RCC 7860 (cell line): ENCODE measurements around the gene GRID1.
A peak's percentile ranks its signal among the peaks of the same experiment; 100 is the strongest.

ENCODE experiments used
- DNase-seq: peaks from one replicate; pipeline ENCODE4 v3.0.0-alpha.2; 2015; ENCODE audit warnings: low spot score
- FAIRE-seq: peaks from 2 replicates; lab custom pipeline; 2012; peaks lifted over from hg19 to GRCh38; lab: Jason Lieb, UNC

GRID1 gene

DNA sequence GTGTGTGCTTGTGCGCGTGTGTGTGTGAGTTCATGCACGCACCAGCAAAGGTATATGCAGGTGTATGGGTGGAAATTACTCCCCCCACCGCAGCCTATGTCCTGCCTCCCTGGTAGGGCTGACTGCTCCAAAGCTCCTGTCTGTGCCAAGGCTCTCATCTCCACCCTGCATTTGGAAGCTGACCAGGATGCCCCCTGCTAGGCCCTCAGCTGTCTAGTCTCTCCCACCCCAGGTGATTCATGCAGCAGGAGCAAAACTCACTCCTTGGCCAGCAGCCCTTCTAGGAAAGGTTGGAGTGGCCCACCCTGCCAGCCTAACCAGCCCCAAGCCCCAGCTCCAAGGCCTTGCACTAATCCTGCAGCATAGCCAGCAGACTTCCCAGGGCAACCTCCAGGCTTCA, 148.4 kb downstream of the GRID1 start:
- FAIRE-seq (no peak), DNase-seq (no peak)

DNA sequence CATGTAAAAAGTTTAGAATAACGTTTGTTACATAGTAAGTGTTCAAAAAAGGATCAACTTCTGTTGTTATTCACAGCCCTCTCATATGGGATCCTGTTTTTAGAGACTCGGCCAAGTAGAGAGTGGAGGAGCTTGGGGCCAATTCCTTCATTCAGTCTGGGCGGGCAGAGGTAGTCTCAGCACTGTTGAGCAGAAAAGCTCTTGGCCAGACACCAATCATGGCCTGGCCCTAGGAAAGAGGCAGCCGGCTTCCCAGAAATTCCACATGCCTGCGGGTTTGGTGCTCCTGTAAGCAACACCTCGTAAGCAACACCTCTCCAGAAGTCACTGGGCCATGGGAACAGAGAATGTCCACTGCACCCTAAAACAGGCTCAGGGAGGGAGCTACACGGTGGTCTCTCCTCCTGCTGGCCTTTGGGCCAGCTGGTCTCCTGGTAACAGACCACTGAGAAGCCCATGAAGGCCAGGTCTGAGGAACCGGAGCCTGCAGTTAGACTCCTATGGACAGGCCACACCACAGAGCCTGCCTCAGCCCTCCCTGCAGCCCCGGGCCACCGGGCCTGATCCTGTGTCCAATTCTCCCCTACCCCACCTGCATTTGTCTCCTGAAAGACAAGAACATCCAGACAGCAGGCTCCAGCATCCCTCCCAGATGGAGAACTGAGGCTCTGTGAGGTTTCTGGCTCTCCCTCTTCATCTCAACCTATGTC, 149.1 kb downstream of the GRID1 start:
- no peak for DNase-seq
- no peak for FAIRE-seq

DNA sequence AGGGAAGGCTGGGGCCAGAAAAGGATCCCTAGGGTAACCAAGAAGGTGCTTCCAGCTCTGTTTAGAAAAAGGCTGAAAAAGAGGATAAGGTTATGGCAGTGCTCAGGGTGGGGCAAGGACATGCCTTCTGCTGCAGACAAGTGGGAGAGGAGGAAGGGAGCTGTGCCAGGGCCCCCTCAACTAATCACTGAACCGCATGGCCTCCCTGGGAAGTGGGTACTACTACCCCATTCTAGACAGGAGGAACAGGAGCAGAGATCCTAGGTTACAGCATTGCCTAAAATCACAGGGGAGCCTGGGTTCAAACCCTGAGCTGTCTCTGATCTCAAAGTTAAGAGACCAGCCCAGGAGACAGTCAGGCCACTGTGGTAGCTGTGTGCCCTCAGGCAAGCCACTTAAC, 149.7 kb downstream of the GRID1 start:
- DNase-seq: no peak
- no peak for FAIRE-seq

DNA sequence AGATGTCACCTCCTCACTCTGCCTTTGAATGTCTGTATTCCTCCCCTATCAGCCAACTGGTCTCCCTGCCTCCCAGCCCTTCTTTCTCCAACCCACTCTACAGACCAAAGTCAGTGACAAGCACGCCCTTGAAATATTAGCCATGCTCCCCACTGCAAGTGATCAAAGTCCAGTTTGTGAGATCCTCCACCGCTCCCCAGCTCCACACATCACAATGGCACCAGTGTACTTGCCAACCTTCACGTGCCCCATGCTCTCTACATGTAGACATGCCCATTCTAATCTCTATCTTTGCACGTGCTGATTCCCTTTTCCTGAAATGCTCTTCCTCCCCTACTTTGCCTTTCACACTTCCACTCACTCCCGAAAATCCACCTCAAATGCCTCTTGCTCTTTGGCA, 150.9 kb downstream of the GRID1 start:
- no peak for DNase-seq
- FAIRE-seq: no peak

DNA sequence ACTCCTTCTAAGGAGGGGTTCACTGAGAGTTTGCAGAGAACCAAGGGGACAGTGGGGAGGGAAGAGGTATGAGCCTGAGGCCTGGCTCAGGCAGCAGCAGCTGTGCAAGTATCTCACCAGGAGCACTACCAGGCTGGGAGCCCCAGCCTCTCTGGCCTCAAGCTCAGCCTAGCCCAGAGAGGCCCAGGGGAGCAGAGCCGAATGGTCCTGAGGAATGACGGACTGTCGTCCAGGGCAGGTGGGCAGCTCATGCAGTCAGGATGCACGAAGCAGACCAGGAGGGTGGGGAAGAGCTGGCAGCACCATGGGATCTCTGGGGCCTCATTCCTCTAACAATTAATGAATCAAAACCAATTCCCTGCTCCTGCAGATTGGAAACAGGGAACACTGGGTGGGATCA, 151.5 kb downstream of the GRID1 start:
- DNase-seq (no peak), FAIRE-seq (no peak)

DNA sequence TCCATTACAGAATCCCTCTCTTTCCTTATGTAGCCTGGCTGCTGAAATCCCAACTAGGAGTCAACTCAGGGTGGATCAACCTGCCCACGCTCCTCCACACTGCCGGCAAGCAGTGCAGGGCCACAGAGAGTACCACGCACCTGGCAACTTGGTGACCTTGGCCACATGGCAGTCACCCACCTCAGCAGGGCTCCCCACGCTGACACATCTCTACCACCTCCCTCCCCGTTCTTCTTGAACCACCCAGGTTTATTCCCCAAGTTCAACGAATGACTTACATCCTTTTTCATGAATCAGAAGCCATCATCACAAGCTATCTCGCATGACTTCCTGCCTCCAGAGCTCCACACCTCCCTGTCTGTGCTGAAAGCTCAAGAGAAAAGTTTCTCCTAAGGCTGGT, 153.4 kb downstream of the GRID1 start:
- no peak for FAIRE-seq
- DNase-seq: peak; percentile 5

DNA sequence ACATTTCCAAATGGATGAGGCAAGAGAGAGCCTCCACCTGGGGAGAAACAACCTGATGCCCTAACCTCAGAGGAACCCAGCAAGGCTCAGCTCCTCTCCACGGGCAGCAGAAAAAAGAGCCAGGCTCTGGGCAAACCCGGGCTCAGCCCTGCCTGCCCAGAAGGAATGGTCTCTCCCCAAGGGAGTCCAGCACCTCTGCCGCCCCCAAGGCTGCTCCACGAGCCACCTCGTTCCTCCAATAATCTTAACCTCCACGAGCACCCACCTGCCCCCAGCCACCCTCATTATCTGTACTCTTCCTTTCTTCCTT, 154.2 kb downstream of the GRID1 start:
- DNase-seq: no peak
- FAIRE-seq: no peak

DNA sequence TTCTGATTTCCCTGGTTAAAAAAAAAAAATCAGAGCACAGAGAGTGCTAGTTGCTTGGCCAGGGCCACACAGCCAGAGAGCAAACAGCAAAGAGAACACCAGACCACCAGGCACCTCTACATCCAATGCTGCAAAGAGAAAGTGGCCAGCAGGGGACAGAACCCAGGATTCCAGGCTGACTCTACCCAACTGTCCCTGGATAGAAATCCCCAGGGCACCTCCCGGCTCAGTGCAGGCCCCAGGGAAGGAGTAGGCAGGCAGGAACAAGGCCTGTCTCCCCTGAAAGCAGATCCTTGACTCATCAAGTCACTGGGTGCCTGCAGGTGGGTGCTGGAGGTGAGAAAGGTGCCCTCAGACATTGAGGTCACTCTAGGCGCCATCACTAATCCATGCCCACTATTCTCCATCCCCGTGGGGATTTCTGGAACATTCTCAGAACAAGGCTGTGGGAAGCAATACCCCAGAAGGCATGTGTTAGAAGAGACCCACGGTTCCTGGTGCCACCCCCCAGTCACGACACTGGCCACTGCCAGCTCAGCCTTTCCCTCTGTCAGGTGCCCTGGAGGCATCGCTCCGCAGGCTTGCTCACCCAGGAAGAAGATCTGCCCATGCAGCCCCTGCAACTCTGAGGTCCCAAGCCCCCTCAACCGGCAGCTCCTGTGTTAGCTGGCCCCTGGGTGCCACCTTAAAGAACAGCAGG, 154.8 kb downstream of the GRID1 start:
- FAIRE-seq (no peak), DNase-seq (no peak)

DNA sequence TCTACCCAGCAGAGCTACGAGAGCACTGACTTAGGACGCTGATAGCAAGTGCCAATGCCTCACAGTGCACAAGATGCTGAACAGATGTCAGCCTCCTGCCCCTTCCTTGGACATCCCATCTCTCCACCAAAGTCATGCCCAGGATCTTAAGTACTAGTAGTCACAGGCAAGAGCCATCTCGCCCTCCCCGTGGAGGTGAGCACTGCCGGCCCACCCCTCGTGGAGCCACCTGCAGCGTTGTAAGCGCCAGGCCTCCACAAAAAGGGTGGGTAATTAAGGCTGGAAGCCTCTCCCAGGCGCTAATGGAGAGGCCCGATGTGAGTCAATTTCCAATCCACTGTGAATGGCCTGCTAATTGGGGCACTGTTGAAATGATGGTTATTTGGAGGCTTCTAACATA, 156.2 kb downstream of the GRID1 start:
- DNase-seq: no peak
- FAIRE-seq: no peak

DNA sequence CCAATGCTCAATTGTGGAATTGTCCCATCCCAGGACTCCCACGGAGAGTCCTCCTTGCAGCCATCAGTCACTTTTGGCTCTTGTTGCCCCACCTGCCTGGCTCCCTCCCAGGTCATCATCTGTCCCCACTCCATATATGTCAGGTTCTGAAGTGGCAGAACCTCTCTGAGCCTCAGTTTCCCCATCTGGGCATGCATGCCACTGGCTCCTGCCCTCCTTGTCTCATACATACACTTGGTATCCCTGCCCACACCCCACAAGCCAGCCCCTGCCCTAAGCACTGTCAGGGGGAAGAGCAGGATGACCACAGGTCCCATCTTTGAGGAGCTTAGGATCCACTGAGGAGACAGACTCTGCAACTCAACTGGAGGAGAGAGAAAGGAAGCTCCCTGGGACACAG, 156.9 kb downstream of the GRID1 start:
- DNase-seq (no peak), FAIRE-seq (no peak)

DNA sequence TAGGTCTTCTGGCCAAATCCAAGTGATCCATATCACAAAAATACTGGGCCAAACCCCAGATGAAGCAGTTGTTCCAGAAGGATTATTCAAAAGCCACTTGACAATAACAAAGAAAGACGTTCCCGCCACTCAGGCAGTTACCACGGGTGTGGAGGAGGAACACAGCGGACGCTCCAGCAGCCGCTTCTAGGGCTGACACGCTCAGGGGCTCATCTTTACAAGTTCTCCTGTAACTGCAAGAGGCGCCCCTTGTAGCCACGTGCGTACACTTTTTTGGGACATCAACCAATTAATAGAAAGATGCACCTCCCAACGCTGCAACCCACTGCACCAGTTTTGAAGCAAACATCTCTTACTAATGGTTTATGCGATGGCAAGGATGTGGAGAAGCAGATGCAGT, 159.4 kb downstream of the GRID1 start:
- DNase-seq (no peak), FAIRE-seq (no peak)

DNA sequence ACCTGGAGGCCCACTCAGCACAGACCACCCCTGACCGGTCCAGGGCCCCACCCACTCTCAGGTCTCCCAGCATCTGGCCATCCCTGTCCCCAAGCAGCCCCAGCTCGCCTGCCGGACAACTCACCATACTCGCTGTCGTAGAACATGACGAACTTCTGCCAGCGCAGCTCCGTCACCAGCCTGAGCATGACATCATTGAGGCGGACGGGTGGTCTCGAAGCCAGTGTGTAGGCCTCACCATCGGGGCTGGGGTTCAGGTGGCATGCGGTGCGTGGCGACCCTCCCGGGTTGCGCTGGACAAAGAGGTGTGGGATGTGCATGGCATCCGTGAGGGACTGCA, 160.4 kb downstream of the GRID1 start:
- no peak for FAIRE-seq
- no peak for DNase-seq

DNA sequence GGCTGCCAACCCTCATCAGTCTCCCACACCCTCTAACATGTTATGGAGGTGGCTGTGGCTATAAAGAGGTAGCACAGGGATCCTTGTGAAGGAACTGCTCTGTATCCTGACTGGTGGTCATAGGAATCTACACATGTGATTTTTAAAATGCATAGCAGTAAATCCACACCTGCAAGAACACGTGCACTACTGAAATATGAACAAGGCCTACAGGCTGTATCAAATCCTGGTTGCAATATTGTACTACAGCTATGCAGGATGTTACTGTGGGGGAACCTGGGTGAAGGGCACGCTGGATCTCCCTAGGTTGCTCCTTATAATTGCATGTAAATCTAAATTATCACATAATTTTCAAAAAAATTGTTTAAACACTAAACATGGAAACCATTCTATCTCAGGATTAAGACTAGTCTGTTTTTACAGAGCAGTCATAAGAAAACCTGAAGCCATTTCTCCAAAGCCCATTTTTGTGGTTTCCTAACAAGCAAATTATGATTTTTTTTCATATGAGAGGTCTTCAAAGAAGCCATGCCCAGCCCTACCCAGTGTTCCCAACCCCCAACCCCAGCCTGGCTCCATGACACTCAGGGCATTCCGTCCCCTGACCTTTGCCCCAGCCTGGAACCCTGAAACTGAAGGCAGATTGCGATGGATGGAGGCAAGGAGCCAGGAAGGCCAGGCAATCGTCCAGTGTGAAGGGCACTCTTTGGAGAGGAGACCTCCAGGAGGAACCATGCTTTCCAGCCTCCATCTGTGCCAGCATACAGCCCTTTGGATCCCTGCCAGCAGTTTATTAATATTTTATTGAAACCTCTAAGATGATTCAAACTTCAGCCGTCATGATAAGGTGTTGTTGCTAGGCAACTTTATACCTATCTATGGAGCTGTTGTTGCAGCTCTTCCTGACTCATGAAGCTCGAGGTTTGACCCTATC, 161.0 kb downstream of the GRID1 start:
- DNase-seq (no peak), FAIRE-seq (no peak)

DNA sequence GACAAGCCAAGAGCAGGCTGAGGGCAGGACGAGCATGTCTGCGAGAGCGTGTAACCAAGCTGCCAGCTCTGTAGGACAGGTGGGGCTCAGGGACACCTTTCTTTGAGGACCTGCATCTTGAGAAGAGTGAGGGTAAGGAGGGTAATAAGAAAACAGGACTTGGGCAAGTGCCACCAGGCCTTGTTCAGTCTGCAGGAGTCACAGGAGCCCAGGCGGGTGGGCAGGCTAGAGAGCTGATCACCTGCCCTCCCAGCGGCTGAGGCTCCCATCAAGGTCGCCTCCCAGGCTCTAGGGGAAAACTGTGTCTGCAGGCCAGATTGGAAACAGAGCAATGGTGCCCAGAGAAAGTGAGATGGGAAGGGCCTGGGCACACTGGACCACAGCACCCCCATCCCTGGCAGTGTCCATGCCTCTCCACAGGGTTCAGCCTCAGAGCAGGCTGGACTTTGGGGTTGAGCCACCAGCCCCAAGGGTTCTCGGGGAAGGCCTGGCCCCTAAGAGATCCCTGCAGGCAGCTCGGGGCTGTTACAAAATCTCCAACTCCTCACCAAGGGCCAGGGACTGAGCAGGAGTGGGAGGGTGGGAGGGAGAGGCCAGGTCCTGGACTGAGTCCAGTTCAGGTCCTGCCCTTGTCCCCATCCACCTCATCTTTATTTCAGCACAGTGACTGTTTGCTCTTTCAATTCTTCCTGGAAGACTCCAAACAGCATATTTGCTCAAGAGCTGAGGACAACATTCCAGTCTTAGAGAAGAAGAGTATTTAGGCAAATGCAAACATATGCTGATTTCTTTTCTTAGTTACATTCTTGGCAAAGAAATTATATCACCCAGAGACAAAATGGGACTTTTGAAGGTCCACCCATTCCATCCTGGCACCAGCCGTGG, 161.9 kb downstream of the GRID1 start:
- no peak for DNase-seq
- FAIRE-seq: no peak

DNA sequence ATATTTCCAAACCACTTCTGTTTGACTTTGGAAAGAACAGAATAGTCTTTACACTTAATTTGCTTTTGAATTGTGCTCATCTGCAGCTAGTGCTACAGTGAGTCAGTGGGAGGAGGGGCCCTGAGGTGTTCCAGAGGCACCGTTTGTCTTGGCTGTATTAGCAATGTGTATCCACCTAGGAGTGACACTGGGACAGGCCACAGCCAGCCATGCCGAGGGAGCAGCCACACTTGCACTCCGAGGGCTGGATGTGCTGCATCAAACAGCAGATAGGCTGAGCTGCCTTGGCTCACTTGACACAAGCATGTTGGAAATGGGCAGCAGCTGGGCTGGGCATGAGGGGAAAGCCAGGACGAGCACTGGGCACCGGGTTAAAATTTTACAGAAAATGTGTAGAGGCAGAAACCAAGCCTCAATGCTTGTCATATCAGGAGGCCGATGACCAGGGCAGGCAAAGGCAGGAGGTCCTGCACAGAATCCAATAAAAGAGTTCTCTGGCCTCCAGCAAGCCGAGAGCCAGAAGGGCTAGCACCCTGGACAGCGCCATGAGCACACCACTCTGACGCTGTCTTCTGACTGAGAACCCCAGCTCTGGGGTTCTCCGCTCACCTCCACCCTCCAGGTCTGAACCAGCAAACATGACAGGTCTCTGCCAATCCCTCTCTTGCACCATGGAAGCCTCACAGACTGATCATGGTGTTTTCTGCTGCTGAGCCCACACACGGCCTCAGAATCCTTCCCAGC, 163.3 kb downstream of the GRID1 start:
- FAIRE-seq (no peak), DNase-seq (no peak)

DNA sequence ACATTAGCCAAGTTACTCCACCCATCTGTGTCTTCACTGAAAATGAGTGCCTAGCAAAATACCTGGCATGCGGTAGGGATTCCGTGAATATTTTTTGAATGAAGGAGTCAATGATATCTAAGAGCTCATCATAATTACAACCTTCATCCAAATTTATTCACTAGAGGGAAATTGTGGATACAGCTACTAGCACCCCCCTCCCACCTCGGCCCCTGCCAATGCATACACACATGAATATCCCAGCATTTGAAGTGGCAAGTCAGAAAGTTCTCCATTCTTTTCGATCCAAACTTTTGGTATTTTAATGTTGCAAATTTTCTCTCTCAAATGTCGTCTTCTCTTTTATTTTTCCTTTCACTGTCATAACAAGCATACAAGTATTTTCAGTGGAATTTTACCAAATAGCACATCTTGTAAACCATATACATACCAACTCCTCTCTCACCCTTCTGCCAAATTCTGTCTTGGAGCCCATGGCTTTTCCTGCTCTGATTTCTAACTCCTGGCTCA, 164.3 kb downstream of the GRID1 start:
- DNase-seq: no peak
- FAIRE-seq: no peak

DNA sequence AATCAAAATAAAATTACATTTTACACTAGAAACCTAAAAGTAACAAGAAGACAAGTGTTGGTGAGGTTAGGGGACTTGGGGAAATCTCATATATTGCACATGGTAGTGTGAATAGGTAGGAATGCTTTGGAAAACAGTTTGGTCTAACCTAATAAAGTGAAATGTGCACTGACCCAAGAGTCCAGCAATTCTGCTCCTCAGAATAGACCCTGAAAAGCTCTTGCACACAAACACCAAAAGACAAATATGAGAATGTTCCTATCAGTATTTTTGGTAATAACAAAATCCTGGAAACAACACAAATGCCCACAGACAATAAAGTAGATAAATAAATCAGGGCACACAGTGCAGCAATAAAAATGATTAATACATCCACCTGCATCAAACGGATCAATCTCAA, 165.7 kb downstream of the GRID1 start:
- DNase-seq (no peak), FAIRE-seq (no peak)

DNA sequence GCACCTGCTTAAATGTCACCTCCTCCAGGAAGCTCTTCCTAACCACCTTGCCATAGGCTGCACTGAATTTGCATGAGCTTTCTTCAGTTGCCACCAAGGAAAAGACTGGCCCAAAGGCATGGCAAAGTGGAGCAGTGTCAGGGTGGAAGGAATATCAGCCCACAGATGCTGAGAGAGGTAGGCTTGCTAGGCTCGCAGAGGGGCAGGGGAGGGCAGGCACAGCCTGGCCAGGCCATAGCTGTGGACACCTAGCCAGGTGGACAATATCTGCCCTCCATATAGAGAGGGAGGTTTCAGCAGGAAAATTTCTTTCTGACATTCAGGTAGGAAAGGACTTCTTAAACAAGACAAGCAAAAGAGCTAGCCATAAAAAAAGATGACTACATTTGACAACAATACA, 166.3 kb downstream of the GRID1 start:
- no peak for FAIRE-seq
- DNase-seq: no peak

DNA sequence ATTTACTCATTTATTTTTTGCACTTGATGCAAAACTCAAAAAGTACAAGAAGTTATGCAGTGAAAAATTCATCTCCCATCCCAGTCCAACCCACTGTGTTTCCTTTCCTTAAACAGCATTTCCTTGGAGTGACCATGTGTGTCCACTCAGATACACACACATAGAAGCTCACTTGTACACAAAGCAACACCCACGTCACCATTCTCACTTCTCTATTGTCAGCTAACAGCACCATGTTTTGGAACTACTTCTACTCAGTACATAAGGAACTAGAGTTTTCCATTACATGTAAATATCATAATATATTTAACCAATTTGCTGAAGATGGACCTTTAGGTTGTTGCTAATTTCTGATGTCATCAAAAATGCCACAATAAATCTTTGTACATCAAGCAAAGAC, 167.6 kb downstream of the GRID1 start:
- DNase-seq: no peak
- FAIRE-seq: no peak

DNA sequence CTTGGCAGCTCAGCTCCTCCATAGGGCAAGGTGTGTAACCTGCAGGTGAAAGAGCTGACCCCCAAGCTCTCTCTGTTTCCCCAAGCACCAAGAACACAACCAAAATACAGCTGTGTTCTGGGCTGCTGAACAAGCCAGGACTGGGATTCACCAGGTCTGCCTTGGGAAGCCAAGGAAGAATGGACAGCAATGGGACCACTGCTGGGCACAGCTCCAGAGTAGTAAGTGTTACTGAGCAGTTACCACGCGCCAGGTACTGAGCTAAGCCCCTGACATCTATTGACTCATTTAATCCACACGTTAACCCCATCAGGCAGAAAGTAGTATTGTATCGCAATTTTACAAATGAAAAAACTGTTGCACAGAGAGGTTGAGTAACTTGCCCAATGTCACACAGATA, 168.3 kb downstream of the GRID1 start:
- FAIRE-seq (no peak), DNase-seq (no peak)
